GM12878 (cell line): Measurements from ENCODE around the gene BSPRY. TPM values are rescaled to one million over a fixed set of nuclear protein-coding genes. Genes with fewer than 3 reads are reported as not detected.

ENCODE experiments used
- ATAC-seq: fragments of 200-7000 bp; cut with Tn5 transposase; 3 replicates; pipeline ENCODE4 v1.9.1; 2020; ENCODE audit warnings: mild to moderate bottlenecking, moderate library complexity
- BruUV-seq: library from RNA; stranded (reverse); fragments of 400-500 nt; replicated peaks from 2 replicates; lab custom pipeline; 2021; lab: Mats Ljungman, UMichigan
- CTCF ChIA-PET: fragments of 300-600 bp; sonication (Branson Sonifier 250); formaldehyde crosslinking; extraction: SDS; loops from one replicate; lab custom pipeline; 2021; ENCODE audit warnings: inconsistent platforms; lab: Yijun Ruan, JAX
- POLR2A ChIA-PET: fragments of 350-600 bp; formaldehyde crosslinking; extraction: SDS; loops from one replicate; lab custom pipeline; 2021; ENCODE audit warnings: inconsistent platforms; lab: Charles Lee
- RAD21 ChIA-PET: fragments of 300-600 bp; sonication (Branson Sonifier 250); formaldehyde crosslinking; loops from one replicate; lab custom pipeline; 2023; ENCODE audit warnings: antibody characterized with exemption; ENCODE audit not compliant: unreplicated experiment; lab: Charles Lee
- SMC1A ChIA-PET: fragments of 300-600 bp; sonication (Branson Sonifier 250); formaldehyde crosslinking; loops from one replicate; lab custom pipeline; 2023; ENCODE audit not compliant: unreplicated experiment, uncharacterized antibody; lab: Charles Lee
- DNase-seq: peaks from one replicate; pipeline ENCODE4 v3.0.0-alpha.2; 2011; ENCODE audit warnings: low read depth, low spot score
- FAIRE-seq: peaks from 3 replicates; lab custom pipeline; 2011; peaks lifted over from hg19 to GRCh38; lab: Jason Lieb, UNC
- H2AFZ ChIP-seq: 2 replicates; pipeline ENCODE4 v1.6.0; 2011; ENCODE audit warnings: low read depth, low read length, control low read depth; ENCODE audit not compliant: control insufficient read depth
- H3K27ac ChIP-seq: 2 replicates; pipeline ENCODE4 v1.5.1; 2011; ENCODE audit warnings: control low read depth; ENCODE audit not compliant: control insufficient read depth, insufficient read depth
- H3K27me3 ChIP-seq, 2 experiments: replicated peaks in 1 of 2; 2 replicates each; pipeline versions ENCODE4 v1.6.0 to v1.6.1; 2011; ENCODE audit warnings: low read length in 1 of 2; ENCODE audit not compliant: control insufficient read depth in 2 of 2, insufficient read depth in 2 of 2
- H3K36me3 ChIP-seq, 2 experiments: 2 replicates each; pipeline ENCODE4 v1.5.1; 2011; ENCODE audit warnings: low read length in 1 of 2; ENCODE audit not compliant: control insufficient read depth in 2 of 2, insufficient read depth in 2 of 2
- H3K4me1 ChIP-seq: 2 replicates; pipeline ENCODE4 v1.6.1; 2011; ENCODE audit warnings: mild to moderate bottlenecking, low read length, moderate library complexity, mixed read lengths; ENCODE audit not compliant: control insufficient read depth, insufficient read depth
- H3K4me2 ChIP-seq: 2 replicates; pipeline ENCODE4 v1.6.0; 2011; ENCODE audit warnings: control low read depth; ENCODE audit not compliant: control insufficient read depth, insufficient read depth
- H3K4me3 ChIP-seq: fragments of 200-600 bp; sonication (generic); 2 replicates; pipeline ENCODE4 v1.5.1; 2016
- H3K79me2 ChIP-seq: 2 replicates; pipeline ENCODE4 v1.6.0; 2011; ENCODE audit warnings: low read length; ENCODE audit not compliant: control insufficient read depth, insufficient read depth
- H3K9ac ChIP-seq: 2 replicates; pipeline ENCODE4 v1.8.0; 2011; ENCODE audit warnings: low read length, control low read depth, mixed read lengths; ENCODE audit not compliant: control insufficient read depth, insufficient read depth
- H3K9me3 ChIP-seq: replicated peaks from 3 replicates; pipeline ENCODE4 v1.5.1; 2011; ENCODE audit warnings: mild to moderate bottlenecking, low read length; ENCODE audit not compliant: control insufficient read depth, insufficient read depth
- H4K20me1 ChIP-seq: 2 replicates; pipeline ENCODE4 v1.6.0; 2011; ENCODE audit not compliant: control insufficient read depth, insufficient read depth
- CHD2 ChIP-seq: IDR thresholded peaks from 2 replicates; pipeline ENCODE4 v1.6.1; 2011; ENCODE audit warnings: low read depth, low read length, improper control_type of control experiment, borderline replicate concordance
- IRF4 ChIP-seq: IDR thresholded peaks from 2 replicates; pipeline ENCODE4 v1.6.1; 2011; ENCODE audit warnings: low read depth, low read length
- MEF2B ChIP-seq: fragments of 450-650 bp; IDR thresholded peaks from 2 replicates; pipeline ENCODE4 v1.6.1; 2018; ENCODE audit warnings: mild to moderate bottlenecking, moderate library complexity; ENCODE audit not compliant: partially characterized antibody, poor library complexity, severe bottlenecking
- MTA2 ChIP-seq: fragments of 450-650 bp; IDR thresholded peaks from 2 replicates; pipeline ENCODE4 v1.6.1; 2016; ENCODE audit warnings: low read depth, mild to moderate bottlenecking, moderate library complexity
- MYC ChIP-seq: IDR thresholded peaks from 2 replicates; pipeline ENCODE4 v1.6.1; 2011; ENCODE audit warnings: mild to moderate bottlenecking, low read length, moderate library complexity, inconsistent platforms; ENCODE audit not compliant: insufficient read depth, insufficient replicate concordance, insufficient read length, severe bottlenecking
- NFYA ChIP-seq: IDR thresholded peaks from 2 replicates; pipeline ENCODE4 v1.6.1; 2011; ENCODE audit warnings: low read depth, mild to moderate bottlenecking, low read length, improper control_type of control experiment, borderline replicate concordance
- NR2C1 ChIP-seq: fragments of 450-650 bp; IDR thresholded peaks from 2 replicates; pipeline ENCODE4 v1.6.1; 2017; ENCODE audit warnings: antibody characterized with exemption, mild to moderate bottlenecking, moderate library complexity
- NR2C2 ChIP-seq: IDR thresholded peaks from 2 replicates; pipeline ENCODE4 v1.6.1; 2011; ENCODE audit warnings: borderline replicate concordance, low read depth; ENCODE audit not compliant: control insufficient read depth, insufficient read length
- POLR2AphosphoS2 ChIP-seq: IDR thresholded peaks from 2 replicates; pipeline ENCODE4 v1.6.1; 2011; ENCODE audit warnings: low read depth, mild to moderate bottlenecking, low read length, improper control_type of control experiment, moderate library complexity
- YY1 ChIP-seq: IDR thresholded peaks from 2 replicates; pipeline ENCODE4 v1.6.1; 2011; ENCODE audit warnings: low read depth, mild to moderate bottlenecking, low read length
- ZNF207 ChIP-seq: fragments of 450-650 bp; IDR thresholded peaks from 2 replicates; pipeline ENCODE4 v1.6.1; 2014; ENCODE audit warnings: antibody characterized with exemption, mild to moderate bottlenecking, borderline replicate concordance
- WGBS: methylation state at CpG from one replicate; pipeline ENCODE4 v1.1.6; 2016; ENCODE audit warnings: low lambda C conversion rate; ENCODE audit not compliant: insufficient replicate concordance, insufficient coverage; ENCODE audit errors: missing lambda C conversion rate; 5-methylcytosine and 5-hydroxymethylcytosine counted together
- in situ Hi-C: fragments of 300-500 bp; cut with MboI; formaldehyde crosslinking; loops from 9 replicates; pipeline ENCODE4 v1.14.3; 2018; ENCODE audit warnings: mixed read lengths
- intact Hi-C: fragments of 100-400 bp; cut with micrococcal nuclease; formaldehyde crosslinking; loops from one replicate; pipeline ENCODE4 v1.14.2; 2022; ENCODE audit not compliant: unreplicated experiment
- polyA plus RNA-seq, 11 experiments: library from polyadenylated mRNA; depleted of rRNA in 4 of 11; unstranded in 6 of 11; stranded (reverse) in 5 of 11; fragments of >200 nt; fragmentation: Nextera tagmentation in 4 of 11; fragmentation: Illumina TruSeq in 1 of 11; extraction: Ambion mirVana in 4 of 11; extraction: Trizol in 1 of 11; gene quantifications; 1 replicate in 1 of 11; 2 replicates in 10 of 11; pipeline versions ENCODE4 v1.2.1 to v1.2.3, GENCODE V29; 2011 to 2016; ENCODE audit warnings: inconsistent platforms in 2 of 11, missing spikeins in 2 of 11, low read depth in 1 of 11
- total RNA-seq, 4 experiments: library from RNA; depleted of rRNA in 3 of 4; stranded (reverse); fragments of >200 nt in 3 of 4; fragmentation: Illumina TruSeq in 1 of 4; extraction: Trizol in 1 of 4; gene quantifications; 2 replicates each; pipeline versions ENCODE4 v1.2.1 to v1.2.3, GENCODE V29; 2013 to 2021
- TF ChIP-seq, protein P1 (sequence below): fragments of 450-650 bp; IDR thresholded peaks from 2 replicates; pipeline ENCODE4 v1.6.1; 2017; ENCODE audit warnings: antibody characterized with exemption, mild to moderate bottlenecking, moderate library complexity
- TF ChIP-seq, protein P2 (sequence below): IDR thresholded peaks from 2 replicates; pipeline ENCODE4 v1.6.1; 2011; ENCODE audit warnings: mild to moderate bottlenecking, low read depth, low read length, moderate library complexity; ENCODE audit not compliant: insufficient replicate concordance
- TF ChIP-seq, protein P3 (sequence below): fragments of 450-650 bp; IDR thresholded peaks from 2 replicates; pipeline ENCODE4 v1.6.1; 2017; ENCODE audit warnings: mild to moderate bottlenecking
- TF ChIP-seq, protein P4 (sequence below): fragments of 450-650 bp; IDR thresholded peaks from 2 replicates; pipeline ENCODE4 v1.6.1; 2017; ENCODE audit warnings: low read depth, mild to moderate bottlenecking, moderate library complexity

BSPRY gene
- total and polyA plus RNA-seq, 10 of the 15 experiments (the other 5 are each of a cell fraction or from before 2014, with no cell fraction given): 0.45 to 6.3 (median 4.1) TPM

DNA sequence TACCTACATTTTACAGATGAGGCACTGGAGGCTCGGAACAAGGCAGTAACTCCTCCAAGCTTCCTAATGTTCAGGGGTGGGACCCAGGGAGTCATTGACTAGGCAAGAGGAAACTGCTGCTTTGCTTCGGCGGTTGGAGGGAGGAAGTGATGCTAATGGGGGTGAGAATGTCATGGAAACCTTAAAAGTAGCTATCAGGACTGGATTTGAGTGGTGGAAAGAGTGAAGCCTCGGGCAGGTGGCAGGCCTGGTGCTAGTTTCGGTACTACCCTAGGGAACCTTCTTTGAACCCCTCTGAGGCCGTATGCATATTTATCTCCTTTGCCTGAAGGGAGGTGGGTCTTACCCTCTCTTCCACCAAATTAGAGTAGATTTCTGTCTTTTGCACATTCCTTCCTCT, 1.6 kb downstream of the BSPRY start:
- H3K4me1 ChIP-seq: peaks cover 19% of the 10 kb centered on the region
- 30% methylated on average over 6 of the region's 6 CpGs for WGBS
- peak overlapping the region; percentile 30; the same call in 1 of the 2 replicates for H2AFZ ChIP-seq
- no TSS peak for BruUV-seq
- ATAC-seq (peak; percentile 56), FAIRE-seq (peak; percentile 13), DNase-seq (peak; percentile 35)
- intact Hi-C loops: no loop called here
- POLR2A ChIA-PET: interaction anchor here (0.6 to 1.7 kb wide), 4 partner anchors 10 to 60 kb away, joined by 4 to 5 read pairs (median 5); partner anchors contain the start of genes HDHD3 and POLE3
- H3K36me3 ChIP-seq: no peaks in the 10 kb centered on the region
- SMC1A ChIA-PET: interaction anchor here (1.0 to 1.6 kb wide), 5 partner anchors 9 to 161 kb away, joined by 3 to 7 read pairs (median 3); partner anchors contain the start of genes ALAD and FKBP15
- in situ Hi-C loops: no loop called here
- H3K4me3 ChIP-seq: 0 out of 2 replicates have a peak overlapping the region, but pooled peaks have one; percentile 66
- CTCF ChIA-PET: interaction anchor here (1.1 to 2.6 kb wide), 9 partner anchors 9 to 231 kb away, joined by 3 to 12 read pairs (median 4); partner anchors contain the start of genes ALAD, CDC26, PRPF4 and WDR31
- H3K9me3 ChIP-seq: no peaks in the 10 kb centered on the region
- no peaks in the 10 kb centered on the region; a peak in 2 of 4 replicates for H3K27me3 ChIP-seq
- peak overlapping the region; percentile 39 for H3K4me2 ChIP-seq
- H4K20me1 ChIP-seq: no peaks in the 10 kb centered on the region
- RAD21 ChIA-PET: interaction anchor here (0.9 to 1.4 kb wide), 2 partner anchors 11 to 50 kb away, joined by 3 to 4 read pairs; partner anchors contain the start of genes ALAD and WDR31
- peak overlapping the region; percentile 7 for H3K27ac ChIP-seq
- H3K79me2 ChIP-seq: no peaks in the 10 kb centered on the region
- no peak overlapping the region for H3K9ac ChIP-seq
- TF ChIP-seq NFYA: no peak
- TF ChIP-seq, protein P1, sequence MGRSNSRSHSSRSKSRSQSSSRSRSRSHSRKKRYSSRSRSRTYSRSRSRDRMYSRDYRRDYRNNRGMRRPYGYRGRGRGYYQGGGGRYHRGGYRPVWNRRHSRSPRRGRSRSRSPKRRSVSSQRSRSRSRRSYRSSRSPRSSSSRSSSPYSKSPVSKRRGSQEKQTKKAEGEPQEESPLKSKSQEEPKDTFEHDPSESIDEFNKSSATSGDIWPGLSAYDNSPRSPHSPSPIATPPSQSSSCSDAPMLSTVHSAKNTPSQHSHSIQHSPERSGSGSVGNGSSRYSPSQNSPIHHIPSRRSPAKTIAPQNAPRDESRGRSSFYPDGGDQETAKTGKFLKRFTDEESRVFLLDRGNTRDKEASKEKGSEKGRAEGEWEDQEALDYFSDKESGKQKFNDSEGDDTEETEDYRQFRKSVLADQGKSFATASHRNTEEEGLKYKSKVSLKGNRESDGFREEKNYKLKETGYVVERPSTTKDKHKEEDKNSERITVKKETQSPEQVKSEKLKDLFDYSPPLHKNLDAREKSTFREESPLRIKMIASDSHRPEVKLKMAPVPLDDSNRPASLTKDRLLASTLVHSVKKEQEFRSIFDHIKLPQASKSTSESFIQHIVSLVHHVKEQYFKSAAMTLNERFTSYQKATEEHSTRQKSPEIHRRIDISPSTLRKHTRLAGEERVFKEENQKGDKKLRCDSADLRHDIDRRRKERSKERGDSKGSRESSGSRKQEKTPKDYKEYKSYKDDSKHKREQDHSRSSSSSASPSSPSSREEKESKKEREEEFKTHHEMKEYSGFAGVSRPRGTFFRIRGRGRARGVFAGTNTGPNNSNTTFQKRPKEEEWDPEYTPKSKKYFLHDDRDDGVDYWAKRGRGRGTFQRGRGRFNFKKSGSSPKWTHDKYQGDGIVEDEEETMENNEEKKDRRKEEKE: no peak
- TF ChIP-seq, protein P2, sequence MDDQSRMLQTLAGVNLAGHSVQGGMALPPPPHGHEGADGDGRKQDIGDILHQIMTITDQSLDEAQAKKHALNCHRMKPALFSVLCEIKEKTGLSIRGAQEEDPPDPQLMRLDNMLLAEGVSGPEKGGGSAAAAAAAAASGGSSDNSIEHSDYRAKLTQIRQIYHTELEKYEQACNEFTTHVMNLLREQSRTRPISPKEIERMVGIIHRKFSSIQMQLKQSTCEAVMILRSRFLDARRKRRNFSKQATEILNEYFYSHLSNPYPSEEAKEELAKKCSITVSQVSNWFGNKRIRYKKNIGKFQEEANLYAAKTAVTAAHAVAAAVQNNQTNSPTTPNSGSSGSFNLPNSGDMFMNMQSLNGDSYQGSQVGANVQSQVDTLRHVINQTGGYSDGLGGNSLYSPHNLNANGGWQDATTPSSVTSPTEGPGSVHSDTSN: no peak
- no peak for TF ChIP-seq CHD2
- TF ChIP-seq NR2C2: no peak
- TF ChIP-seq, protein P3, sequence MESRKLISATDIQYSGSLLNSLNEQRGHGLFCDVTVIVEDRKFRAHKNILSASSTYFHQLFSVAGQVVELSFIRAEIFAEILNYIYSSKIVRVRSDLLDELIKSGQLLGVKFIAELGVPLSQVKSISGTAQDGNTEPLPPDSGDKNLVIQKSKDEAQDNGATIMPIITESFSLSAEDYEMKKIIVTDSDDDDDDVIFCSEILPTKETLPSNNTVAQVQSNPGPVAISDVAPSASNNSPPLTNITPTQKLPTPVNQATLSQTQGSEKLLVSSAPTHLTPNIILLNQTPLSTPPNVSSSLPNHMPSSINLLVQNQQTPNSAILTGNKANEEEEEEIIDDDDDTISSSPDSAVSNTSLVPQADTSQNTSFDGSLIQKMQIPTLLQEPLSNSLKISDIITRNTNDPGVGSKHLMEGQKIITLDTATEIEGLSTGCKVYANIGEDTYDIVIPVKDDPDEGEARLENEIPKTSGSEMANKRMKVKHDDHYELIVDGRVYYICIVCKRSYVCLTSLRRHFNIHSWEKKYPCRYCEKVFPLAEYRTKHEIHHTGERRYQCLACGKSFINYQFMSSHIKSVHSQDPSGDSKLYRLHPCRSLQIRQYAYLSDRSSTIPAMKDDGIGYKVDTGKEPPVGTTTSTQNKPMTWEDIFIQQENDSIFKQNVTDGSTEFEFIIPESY: no peak
- no peak for TF ChIP-seq IRF4
- TF ChIP-seq MEF2B: no peak
- TF ChIP-seq YY1: no peak
- TF ChIP-seq, protein P4, sequence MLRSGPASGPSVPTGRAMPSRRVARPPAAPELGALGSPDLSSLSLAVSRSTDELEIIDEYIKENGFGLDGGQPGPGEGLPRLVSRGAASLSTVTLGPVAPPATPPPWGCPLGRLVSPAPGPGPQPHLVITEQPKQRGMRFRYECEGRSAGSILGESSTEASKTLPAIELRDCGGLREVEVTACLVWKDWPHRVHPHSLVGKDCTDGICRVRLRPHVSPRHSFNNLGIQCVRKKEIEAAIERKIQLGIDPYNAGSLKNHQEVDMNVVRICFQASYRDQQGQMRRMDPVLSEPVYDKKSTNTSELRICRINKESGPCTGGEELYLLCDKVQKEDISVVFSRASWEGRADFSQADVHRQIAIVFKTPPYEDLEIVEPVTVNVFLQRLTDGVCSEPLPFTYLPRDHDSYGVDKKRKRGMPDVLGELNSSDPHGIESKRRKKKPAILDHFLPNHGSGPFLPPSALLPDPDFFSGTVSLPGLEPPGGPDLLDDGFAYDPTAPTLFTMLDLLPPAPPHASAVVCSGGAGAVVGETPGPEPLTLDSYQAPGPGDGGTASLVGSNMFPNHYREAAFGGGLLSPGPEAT: no peak
- no peak for TF ChIP-seq POLR2AphosphoS2
- no peak for TF ChIP-seq MTA2
- no peak for TF ChIP-seq NR2C1
- no peak for TF ChIP-seq ZNF207
- TF ChIP-seq MYC: no peak
